HG03575 (cell line): ENCODE results near the gene LSAMP.

Source experiments
- ATAC-seq: cut with Tn5 transposase; IDR thresholded peaks from one replicate; pipeline ENCODE4 v1.9.1; 2021; ENCODE audit not compliant: unreplicated experiment, insufficient number of reproducible peaks, low FRiP score; ENCODE audit errors: extremely low read depth

Gene LSAMP

DNA sequence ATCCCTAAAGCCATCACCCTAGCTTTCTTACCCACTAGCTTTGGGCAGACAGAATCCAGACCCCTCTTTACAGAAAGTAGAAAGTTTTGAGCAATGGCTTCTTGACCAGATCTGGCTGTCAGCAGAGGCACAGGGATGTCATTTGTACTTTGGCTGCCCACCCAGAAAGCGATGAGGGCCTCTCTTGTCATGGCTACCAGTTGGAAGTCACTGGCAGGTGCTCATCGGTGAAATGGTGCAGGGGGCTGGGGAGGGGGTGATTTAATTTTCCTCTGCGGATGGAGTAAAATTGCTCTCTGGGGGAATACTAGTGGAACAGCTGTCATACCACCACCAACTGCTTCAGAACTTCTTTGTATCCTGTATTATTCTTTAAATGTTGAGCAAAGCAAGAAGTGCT is 393.7 kb downstream of the LSAMP start:
- ATAC-seq = no peak

- no peak for ATAC-seq
Measured at GRCh38 chr3:116051040-116051439, 394.2 kb downstream of the LSAMP start.

DNA sequence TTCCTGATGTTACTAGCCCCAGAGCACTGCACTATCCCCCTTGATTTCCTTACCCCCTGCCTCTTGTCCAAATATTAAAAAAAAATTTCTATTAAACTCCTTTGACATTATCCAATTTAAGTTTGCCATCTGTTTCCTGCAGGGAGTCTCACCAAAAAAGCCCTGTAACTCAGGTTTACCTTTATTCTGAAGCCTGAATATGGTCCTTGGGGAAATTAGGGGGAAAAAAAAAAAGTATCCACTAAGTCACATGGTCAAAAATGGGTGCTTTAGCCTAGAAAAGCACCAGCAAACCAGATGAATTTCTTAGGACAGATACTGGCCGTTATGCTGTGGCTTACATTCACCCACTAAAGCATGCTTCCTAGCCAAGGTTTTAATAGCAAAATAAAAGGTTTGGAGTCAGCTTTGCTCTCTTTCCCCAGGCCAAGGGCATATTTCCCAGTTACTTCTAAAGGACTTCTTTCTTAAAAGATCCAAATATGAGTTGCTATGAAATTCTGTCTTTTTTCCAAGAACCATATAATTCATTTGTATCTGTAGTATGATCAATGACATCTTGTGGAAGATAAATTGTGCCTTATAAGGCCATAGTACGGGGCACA is 394.9 kb downstream of the LSAMP start:
- ATAC-seq = no peak

GRCh38 chr3:116048991-116049390 is 396.3 kb downstream of the LSAMP start:
- ATAC-seq = no peak

DNA sequence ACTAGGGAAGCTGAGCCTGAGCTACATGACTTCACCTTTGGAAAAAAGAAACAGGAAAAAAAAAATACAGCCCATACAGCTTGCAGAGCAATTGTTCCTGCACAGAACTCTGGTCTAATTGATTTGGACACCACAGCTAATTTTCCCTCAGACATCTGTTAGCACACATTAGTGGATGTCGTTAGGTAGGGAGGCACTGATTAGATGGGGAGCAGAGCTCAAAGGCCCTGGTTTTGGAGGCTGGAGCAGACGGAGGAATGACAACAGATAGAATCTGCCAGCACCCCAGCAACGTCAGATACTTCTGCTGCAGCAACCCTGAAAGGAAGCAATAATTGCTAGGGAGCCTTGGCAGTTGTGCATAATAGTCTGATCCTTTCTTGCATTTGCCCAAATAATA is 398.9 kb downstream of the LSAMP start:
- no peak for ATAC-seq

DNA sequence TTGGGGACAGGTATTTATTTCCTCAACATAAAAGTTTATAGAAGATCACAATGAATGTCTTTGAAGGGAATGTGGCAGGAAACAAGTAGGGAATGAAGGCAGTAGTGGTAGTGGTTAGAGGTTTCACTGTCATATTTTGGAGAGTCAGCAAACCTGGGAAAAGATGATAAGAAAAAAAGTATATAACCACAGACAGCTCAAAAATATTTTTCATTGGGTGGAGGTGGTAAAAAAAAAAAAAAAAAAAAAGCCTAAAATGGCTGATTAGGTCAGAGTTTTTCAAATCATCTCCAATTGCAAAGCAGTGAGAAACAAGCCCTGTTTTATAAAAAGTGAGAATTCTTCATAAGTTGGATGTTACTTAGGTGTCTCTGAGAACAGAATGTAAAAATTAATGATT is 400.0 kb downstream of the LSAMP start:
- ATAC-seq = no peak

DNA sequence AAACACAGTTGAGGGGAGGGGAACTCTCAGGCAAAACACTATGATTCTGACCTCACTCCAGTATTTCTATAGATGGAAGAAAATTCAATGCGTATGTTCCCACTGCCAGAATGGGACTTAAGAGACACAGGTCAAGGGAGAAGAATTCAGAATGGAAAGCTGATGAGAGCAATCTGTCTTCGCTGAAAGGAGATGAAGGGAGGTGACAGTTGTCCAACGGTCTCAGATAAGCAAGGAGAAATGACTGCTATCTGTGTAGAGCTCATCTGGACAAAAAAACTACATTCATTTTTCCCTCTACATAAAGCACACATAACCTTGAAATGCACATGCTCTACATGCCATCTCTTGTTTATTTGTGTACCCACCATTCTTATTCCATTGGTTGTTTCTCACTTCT is 405.1 kb downstream of the LSAMP start:
- no peak for ATAC-seq

DNA sequence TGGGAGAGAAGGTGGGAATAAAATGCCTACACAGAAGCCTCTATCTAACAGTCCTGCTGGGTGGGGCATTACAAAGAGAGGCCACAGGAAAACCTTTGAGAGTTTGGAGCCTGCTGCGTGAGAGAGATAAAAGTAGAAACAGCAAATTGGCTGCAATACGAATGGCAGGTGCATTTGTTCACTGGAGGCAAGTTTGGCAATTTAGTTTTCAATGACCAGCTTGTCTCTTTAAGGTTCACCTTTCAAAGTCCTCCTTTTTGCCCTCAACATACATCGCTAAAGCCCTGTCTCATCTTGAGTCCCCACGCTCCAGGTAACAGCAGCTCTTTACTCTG is 405.7 kb downstream of the LSAMP start:
- ATAC-seq = no peak

- ATAC-seq = no peak
Measured at GRCh38 chr3:116038968-116039650, 406.2 kb downstream of the LSAMP start.

- ATAC-seq = peak; percentile 97
Measured at GRCh38 chr3:116037954-116038911, 407.1 kb downstream of the LSAMP start.

GRCh38 chr3:116035429-116035828 is 409.9 kb downstream of the LSAMP start:
- no peak for ATAC-seq

DNA sequence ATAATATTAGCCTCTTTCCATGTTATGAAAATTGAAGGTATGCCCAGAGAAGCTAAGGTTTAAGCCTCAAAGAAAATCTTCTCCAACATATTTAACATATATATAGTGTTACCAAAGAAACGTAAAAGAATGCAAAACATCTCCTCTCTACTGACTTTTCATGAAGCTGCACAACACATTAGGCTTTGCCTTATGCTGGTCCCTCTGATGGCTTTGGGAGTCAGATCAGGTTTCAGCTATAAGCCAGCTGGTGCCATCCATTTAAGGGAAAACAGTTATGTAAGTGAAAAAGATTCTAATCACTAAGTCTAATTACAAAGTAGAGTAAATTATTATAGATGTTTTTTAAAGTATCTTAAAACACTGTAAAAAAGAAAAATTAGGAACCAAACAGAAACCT is 410.5 kb downstream of the LSAMP start:
- no peak for ATAC-seq

DNA sequence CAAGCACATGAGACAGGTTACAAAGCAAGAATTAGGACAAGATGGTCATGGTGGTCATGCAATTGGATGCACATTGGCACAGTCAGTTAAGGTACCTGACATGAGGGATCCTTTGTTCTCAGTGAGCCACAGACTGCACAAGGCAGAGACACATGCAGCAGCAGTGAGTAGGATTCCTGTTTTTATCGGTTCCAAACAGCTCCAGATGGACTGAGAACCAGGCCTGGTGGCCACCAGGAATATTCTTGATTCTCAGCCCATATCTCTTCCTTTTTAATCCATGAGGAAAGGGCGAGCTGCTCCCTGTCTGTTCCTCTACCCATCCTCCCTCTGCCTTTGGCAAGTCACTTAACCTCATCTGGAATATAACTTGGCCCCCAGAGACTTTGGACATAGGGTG is 411.2 kb downstream of the LSAMP start:
- ATAC-seq = no peak

- ATAC-seq = no peak
Measured at GRCh38 chr3:116033516-116033915, 411.8 kb downstream of the LSAMP start.

GRCh38 chr3:116032176-116032575 is 413.1 kb downstream of the LSAMP start:
- ATAC-seq = no peak

DNA sequence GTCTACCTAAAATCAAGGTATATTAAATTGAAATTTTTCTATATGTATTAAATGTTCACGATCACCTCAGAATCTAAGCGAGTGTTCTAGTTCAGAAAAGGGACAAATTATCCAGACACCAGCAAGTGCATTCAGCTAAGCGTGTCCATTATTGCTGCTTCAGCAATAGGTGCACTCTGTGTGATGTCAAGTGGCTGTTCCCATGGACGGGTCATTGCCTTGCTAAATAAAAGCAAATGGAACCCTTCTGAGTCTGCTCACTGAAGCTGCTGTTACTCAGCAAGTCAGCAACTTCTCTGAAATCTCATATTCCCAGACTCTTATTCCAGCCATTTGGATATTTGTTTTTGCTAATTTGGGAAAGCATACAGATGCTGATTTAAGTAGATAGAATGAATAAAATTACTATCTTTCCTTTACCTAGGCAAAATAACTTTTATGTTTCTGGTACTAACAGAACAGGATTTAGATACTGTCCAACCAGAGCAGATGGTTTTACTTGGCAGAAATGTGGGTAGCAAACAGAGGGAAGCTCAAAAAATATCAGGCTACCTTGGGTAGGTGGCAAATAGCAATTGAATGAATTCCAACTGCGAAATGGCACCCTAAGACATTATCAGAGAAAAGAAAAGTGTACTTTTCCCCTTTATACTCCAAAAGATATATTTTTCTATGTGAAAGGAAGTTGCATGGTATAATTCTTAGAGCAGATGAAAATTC is 415.0 kb downstream of the LSAMP start:
- no peak for ATAC-seq

- no peak for ATAC-seq
Measured at GRCh38 chr3:116029266-116029665, 416.0 kb downstream of the LSAMP start.

- no peak for ATAC-seq
Measured at GRCh38 chr3:116028157-116028556, 417.1 kb downstream of the LSAMP start.

GRCh38 chr3:116020989-116021388 is 424.3 kb downstream of the LSAMP start:
- ATAC-seq = no peak
